GM10847 (cell line): ENCODE measurements around the gene CTTNBP2.

Source experiments
- POLR2A ChIP-seq: IDR thresholded peaks from 2 replicates; pipeline ENCODE4 v1.6.1; 2011; ENCODE audit not compliant: insufficient read length; ENCODE audit errors: extremely low read depth

CTTNBP2 gene

DNA sequence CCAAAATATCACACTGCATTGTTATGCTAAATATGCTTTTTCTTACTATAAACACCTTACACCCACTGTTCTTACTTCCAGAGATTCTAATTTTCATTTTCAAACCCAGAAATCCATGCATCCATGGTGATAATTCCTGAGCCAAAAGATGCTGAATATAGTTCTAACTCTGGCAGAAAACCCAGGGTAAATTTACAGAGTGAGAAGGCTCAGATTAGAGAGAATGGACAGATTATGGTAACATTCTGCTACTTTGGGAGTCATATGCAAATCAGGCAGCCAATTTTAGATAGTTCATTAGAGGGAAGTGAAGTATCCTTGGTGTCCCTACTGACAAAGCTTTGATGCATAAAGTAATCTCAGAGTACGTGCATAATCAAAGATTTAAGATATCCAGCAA lies 15.4 kb upstream of the CTTNBP2 start:
- TF ChIP-seq POLR2A: no peak

DNA sequence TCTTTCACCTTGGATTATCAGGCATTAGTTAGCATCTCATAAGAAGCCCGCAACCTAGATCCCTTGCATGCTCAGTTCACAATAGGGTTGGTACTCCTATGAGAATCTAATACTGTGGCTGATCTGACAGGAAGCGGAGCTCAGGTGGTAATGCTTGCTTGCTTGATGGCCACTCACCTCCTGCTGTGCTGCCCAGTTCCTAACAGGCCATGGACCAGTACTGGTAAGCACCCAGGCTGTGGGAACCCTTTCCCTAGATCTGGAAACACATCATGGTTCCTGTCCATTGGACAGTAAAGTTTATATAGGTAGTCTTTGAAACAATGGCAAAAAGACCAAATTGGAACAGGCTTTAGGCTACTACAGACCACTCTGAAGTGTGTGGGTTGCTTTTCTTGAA lies 9.4 kb upstream of the CTTNBP2 start:
- no peak for TF ChIP-seq POLR2A

DNA sequence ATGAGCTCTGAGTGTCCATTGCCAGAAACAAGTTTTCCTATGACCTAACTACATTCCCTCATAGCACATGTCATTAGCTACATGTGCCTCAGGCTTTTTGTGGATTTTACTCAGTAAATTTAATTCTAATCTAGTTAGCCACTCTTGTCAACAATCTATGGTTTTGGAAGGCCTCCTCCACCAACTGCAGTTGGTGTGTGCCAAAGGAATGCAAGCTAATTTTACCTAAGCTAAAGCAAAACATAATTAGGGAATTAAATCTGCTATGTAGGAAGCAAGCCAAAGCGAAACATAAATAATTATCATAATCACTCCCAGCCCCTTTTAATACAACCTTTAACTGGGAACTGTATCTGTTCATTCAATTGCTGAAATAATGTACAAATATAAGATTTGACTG lies 3.5 kb upstream of the CTTNBP2 start:
- TF ChIP-seq POLR2A: no peak

DNA sequence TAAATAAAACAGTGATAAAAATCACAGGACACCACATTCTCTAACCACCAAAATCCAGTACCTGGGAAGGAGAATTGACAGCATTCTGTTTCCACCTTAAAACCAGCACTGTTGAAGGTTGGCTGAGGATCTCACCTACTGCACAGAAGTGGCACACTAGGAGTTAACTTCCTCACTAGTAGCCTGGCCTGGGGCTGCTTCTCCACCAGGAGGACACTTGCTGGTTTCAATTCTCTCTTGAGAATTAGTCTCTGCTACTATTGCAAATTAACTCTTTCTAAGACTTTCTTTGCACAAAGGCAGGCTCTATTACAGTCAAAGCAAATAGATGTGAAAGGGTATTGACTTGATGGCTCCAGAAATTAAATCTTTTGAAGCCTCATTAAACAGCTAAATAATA lies 2.3 kb upstream of the CTTNBP2 start:
- no peak for TF ChIP-seq POLR2A

DNA sequence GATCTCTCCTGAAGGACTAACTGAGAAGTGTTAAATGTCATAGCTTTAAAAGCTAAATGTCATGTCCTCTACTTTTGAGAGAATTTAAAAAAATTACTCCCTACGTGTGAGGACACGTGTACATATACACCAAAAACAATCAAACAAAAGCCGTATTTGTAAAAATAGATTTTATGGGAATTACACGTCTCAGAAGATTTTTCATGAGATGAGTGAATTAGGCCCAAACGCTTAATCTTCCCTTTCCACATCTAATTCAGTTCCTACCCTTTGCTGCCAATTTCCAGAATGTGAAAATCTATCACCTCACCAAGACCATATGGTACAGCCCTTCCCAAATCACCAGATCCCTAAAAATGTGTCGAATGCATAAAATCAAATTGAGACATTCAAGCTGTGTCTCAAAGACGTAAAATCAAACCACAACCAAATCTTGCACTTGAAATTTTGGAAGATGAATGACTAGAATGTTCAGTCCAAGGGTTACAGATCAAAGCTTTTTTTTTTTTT lies 1.0 kb upstream of the CTTNBP2 start:
- no peak for TF ChIP-seq POLR2A

DNA sequence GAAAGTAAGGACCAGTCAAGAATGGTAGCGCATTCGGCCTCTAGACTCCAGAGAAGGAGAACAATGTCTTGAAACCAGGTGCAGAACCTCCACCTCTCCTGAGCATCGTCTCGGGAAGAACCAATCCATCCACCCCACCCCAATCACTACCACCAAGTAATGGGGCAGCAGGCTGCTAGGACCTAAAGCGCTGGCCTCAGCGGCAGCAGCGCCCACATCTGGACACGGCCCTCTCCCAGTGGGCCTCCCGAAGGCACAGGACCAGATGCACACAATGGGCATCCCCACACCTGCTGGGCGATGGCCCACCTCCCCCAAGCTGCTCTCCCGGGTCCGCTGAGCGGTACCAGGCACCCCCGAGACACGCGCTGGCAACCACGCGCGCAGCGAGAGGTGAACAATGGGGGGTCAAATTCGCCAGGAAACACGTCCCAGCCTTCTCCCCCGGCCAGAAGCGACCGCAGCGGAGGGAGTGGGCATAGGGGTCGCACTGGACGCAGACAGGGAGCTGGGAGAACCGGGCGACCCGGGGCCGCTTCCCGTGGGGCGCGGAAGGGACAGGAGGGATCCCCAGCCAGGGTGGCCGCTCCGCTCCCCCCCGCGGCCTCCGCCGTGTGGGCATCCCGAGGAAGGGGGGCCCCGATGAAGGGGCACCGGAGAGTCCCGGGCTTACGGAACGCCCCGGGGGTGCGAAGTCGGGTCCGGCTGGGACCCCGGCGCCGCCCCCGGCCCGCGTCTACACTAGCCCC lies 506 bp downstream of the CTTNBP2 start:
- no peak for TF ChIP-seq POLR2A

DNA sequence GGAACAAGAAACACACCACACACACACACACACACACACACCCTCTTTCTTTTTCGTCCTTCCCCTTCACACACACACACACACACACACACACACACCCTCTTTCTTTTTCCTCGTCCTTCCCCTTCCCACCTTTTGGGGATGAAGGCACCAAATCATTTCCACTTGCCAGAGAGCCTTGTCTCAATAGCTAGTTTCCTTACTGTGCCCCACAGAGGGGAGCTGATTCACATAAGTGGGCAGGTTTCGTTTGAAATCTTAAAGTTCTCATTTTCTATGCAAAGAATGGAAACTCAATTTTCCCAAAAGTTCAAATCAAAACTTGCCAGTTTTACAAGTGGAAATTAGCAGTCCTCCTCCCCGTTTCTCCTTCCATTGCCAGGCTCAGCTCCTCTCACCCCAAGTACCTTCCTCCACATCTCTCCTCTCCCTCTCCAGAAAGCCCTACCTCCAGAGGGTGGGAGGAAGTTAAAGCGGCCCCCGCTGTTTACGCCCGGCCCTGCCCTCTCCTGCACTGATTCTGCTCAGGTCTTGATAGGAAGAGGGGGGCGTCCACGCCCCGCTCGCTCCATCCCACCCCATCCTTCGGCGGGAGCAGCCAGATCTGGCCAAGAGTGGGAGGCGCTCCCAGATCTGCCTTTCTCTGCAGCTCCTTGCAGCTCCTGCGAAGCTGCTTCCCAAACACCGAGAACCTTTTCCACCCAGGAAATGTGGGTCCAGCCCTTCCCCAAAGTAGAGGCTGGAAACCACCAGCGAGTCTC lies 1.3 kb downstream of the CTTNBP2 start:
- no peak for TF ChIP-seq POLR2A

DNA sequence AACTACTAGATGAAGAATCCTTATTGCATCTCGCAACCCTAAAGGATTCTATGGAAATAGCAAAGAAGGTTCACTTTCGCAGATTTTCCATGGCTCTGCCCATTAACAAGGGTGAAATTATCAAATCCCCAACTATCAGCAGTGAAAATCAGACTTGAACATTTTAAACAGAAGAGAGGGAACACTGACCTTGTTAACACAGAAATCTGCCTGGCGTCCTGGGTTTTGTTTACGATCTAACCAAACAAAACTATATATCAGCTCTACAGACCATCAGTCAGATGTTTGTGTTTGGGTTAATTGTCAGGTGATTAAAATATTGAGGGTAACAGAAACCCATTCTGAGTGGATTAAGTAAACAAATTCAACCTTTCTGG lies 1.9 kb downstream of the CTTNBP2 start:
- no peak for TF ChIP-seq POLR2A

DNA sequence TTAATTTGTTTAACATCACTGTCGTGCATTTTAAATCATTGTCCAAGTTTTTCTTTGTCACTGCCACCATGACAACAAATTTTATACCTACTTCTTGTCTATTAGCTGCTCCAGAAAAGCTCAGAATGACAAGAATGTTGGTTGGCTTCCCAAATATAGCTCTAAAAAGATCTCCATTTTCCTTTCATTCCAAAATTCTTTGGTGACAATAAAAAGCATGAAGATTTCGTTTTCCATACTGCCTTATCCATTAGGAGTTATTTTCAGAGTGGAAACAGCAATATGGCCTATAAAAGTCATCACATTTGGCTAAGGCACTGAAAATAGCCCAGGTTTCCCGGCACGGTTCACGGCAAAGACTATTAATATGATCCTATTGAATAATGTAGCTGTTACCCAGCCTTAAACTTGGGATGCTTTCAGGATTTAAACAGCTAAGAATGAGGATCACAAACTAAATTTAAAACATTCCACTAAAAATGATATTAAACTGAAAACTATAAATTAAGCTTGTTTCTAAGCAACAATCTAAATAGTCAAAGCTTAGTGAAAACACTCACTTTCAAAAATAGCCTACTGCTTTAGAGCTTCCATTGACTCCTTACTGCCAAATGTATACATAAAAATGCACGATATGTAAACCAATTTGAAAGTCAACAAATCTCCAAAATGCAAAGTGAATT lies 2.7 kb downstream of the CTTNBP2 start:
- TF ChIP-seq POLR2A: no peak

DNA sequence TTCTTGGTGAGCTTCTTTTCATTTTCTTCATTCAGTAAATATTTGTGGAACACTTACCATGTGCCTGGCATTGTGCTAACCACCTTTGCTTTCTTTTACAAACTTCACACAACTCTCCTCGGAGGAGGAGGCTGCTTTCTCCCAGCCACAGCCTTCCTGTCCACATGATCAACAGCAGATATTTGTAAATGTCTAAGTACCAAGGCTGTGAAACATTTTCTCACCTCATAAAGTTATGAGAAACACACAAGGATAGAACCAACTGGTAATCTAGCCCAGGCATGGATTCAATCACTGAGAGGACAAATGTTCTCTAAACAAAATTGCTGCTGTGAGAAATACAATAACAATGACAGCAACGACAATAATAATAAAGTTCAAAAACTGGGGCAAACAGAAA lies 3.9 kb downstream of the CTTNBP2 start:
- no peak for TF ChIP-seq POLR2A

DNA sequence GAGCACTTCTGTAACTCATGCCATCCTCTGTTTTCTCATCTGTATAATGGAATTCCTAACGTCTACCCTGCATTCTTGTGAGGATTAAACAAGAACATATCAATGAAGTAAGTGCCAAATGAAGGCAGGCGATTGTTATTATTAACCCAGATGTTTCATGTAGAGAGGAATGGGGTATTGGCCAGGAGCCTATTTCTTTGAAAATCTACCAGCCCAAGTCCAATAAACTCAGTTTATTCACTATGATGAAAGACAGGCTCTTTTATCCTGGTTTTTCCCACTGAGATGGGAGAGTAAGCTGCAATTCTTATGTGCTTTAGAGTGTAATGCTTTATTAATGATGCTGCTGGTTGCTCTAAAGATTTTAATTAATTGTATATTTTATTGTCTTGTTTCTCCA lies 9.6 kb downstream of the CTTNBP2 start:
- no peak for TF ChIP-seq POLR2A

DNA sequence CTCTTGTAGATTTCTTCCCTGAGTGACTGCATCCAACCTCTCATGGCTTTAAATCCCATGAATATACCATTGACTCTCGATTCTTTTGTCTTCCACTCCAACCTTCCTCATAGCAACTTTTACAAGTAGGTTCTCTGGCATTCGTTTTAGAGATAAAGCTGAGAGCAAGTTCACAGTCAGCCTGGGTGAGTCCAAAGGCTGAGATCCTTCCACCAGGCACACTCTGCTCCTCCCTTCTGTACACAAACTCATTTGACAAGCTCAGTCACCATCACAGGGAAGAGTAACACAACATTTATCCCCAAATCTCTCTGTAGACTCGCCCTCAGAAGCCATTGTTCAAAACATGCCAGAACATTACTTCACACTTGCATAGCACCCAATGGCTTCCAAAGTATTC lies 10.9 kb downstream of the CTTNBP2 start:
- no peak for TF ChIP-seq POLR2A

DNA sequence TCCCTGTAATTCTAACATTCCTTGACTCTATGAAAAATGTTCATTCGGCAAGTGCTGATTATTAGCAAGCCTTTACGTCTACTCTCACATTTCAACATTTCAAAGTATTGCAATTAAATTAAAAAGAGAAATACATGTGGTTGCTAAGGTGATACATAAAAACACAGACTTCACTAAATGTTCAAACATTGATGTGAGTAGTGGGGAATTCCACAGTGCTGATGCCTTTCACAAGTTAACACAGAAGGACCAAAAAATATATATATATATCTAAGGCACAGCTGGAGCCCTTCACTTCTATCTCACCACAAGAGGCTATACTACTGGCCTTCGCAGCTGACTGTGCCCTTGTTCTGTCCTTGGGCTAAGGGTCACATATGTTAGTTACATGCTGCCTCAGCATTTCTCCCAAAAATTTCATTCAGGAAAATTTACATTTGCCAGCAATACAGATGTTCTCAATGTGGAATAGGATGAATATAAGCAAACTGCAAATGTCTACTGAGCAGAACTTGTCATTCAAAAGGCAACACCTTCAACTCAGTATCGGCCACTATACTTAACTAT lies 13.9 kb downstream of the CTTNBP2 start:
- no peak for TF ChIP-seq POLR2A

DNA sequence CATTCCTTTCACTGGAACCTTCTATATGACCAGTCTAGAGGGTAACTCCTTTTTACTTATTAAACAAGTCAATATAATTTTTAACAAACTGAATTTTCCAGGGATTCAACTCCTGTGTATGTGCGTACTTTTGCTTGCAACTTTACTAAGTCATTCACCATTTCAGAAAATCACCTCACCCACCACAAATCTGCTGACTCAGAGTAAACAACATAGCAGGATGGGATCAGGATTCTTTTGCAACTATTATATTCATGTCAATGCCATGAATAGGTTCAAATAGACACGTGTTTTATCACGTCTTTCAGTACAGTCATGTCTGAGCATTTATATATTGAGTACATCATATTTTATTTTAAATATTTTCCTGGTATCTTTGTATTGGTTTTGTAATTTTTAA lies 14.5 kb downstream of the CTTNBP2 start:
- no peak for TF ChIP-seq POLR2A

DNA sequence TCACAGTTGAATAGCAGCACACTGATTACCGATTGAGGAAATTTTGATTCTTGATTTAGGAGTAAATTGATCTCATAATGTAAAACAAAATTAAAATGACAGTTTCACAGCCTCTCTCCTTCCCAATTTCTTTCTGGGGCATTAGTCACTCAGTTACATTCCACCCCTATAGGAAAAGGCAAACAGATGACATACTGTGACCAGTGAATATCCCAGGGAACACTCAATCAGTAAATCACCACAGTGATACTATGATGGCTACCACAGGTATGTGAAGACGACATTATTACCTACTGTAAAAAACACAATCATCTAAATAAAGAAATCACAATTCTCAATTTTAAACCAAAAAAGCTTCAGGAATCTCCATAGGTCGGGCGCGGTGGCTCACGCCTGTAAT lies 15.5 kb downstream of the CTTNBP2 start:
- no peak for TF ChIP-seq POLR2A

DNA sequence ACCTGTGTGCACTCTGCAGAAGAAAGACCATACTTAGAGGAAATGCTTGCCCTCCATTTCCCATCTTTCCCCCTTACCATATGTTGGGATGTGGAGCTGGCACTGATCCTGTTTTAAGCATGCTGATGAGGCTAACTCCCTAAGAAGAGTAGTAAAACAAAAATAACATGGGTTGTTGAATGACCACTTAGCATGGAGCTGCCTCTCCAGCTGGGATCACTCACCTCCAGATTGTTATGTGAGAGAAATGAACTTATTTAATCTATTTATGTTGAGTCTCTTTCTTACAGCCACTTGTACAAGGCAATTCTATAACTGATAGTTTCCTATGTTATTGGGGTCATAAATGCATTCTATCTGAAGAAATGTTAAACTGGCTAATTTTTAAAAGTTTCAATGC lies 17.0 kb downstream of the CTTNBP2 start:
- TF ChIP-seq POLR2A: no peak
